Vein endothelial cell (primary cell): ENCODE data around the gene TIGAR. TPM values are rescaled to one million over a fixed set of nuclear protein-coding genes. Genes with fewer than 3 reads are reported as not detected.

Experiments
- total RNA-seq: library from RNA; depleted of rRNA; stranded (reverse); fragments of >200 nt; gene quantifications from 2 replicates; pipeline ENCODE4 v1.2.3, GENCODE V29; 2012

The TIGAR gene, protein sequence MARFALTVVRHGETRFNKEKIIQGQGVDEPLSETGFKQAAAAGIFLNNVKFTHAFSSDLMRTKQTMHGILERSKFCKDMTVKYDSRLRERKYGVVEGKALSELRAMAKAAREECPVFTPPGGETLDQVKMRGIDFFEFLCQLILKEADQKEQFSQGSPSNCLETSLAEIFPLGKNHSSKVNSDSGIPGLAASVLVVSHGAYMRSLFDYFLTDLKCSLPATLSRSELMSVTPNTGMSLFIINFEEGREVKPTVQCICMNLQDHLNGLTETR
- 16.3 and 25.2 TPM in 2 replicates for total RNA-seq

DNA sequence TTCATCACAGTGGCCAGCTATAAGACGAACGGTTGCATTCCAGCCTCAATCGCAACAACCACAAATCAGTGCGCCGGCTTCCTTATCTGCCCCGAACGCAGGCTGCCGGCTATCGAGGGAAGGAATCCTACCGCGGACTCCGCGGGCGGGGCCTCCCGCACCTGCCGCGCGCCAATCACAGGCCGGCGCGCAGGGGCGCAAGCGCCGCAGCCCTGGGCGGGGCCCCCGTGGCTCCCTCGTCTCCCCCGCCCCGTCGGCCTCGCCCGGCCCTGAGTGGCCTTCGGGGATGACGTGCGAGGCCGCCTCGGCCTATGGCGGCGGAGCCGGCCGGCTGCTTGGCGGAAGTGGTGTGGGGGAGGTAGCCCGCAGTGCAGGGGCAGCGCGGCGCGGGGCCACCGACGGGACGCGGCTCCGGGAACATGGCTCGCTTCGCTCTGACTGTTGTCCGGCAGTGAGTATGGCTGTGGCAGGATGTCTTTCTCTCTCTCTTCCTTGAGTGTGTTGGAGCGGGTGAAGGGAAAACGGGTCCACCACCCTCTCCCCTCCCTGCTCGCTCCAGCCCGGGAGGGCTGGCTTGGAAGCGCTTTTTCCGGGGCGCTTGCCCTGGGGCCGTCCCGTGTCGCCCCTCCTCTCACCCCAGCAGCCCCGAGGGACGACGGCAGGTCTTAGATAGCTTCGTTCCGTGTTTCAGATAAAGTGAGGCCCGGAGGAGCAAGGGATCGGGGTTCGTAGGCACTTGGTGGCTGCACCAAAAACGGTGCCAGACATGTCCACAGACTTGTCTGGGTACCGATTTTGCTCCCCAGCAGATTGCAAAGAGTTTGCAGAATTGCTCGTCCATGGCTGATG is at the start of gene TIGAR:
TIGAR (plus strand) TSS at position 361 of the 849 bp plus-strand sequence; CDS start at position 420, 59 bp downstream.

DNA sequence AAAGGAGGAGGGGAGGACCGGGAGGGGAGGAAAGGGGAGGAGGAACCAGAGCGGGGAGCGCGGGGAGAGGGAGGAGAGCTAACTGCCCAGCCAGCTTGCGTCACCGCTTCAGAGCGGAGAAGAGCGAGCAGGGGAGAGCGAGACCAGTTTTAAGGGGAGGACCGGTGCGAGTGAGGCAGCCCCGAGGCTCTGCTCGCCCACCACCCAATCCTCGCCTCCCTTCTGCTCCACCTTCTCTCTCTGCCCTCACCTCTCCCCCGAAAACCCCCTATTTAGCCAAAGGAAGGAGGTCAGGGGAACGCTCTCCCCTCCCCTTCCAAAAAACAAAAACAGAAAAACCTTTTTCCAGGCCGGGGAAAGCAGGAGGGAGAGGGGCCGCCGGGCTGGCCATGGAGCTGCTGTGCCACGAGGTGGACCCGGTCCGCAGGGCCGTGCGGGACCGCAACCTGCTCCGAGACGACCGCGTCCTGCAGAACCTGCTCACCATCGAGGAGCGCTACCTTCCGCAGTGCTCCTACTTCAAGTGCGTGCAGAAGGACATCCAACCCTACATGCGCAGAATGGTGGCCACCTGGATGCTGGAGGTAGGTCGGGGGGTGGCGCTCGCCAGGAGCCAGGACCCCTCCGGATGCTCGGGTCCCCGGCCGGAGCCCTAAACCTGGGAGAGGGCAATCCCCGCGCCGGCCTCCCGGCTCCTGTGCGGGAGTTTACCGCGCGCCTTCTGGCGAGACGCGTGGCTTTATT is 47.2 kb upstream of the TIGAR start, which contains the start of gene CCND2:
CCND2 (plus strand) TSS at position 111 of the 744 bp plus-strand sequence; CDS start at position 390, 279 bp downstream.

DNA sequence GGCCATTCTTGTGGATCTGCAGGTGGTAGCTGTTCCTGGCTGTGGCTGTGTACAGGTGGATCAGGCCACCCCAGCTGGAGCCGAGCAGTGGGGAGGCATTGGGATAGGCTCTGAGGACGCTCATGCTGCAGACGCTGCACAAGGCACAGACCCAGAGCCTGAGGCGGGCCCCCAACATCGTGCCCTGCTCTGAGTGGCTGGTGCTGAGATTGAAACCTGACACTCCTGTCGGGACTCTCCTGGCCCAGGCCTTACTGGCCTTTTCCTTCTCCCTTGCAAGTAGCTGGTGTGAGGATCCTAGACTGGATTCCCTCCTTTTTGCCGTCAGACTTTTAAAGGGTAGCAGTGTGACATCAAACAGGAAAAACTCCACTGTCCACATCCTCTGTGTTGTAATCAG is 58.4 kb downstream of the TIGAR start, which contains the start of gene FGF23:
FGF23 (minus strand) TSS at position 308 of the 400 bp plus-strand sequence; CDS start at position 178, 130 bp downstream.

Other genes starting within 250 kb of the TIGAR start
- 130 and 258 TPM in 2 replicates for gene CCND2, start 47.5 kb upstream of the TIGAR start, total RNA-seq
- not detected in 2 replicates for gene FGF23, start 58.5 kb downstream of the TIGAR start, total RNA-seq
- not detected in 2 replicates for gene FGF6, start 124.6 kb downstream of the TIGAR start, total RNA-seq
- gene RAD51AP1, start 217.7 kb downstream of the TIGAR start, total RNA-seq = 11.1 and 17.6 TPM in 2 replicates
- gene DYRK4, start 241.0 kb downstream of the TIGAR start, total RNA-seq = 24.5 and 37.0 TPM in 2 replicates